A673 (cell line): ENCODE results near the gene ANKRD44. TPM values are rescaled to one million over a fixed set of nuclear protein-coding genes. Genes with fewer than 3 reads are reported as not detected.

Source experiments
- BruUV-seq: library from RNA; stranded (reverse); fragments of 400-500 nt; replicated peaks from 2 replicates; lab custom pipeline; 2021; lab: Mats Ljungman, UMichigan
- CTCF ChIA-PET: fragments of 300-600 bp; sonication (Branson Sonifier 250); formaldehyde crosslinking; loops from one replicate; lab custom pipeline; 2022; ENCODE audit warnings: antibody characterized with exemption; lab: Charles Lee
- POLR2A ChIA-PET: fragments of 300-600 bp; sonication (Branson Sonifier 250); formaldehyde crosslinking; loops from one replicate; lab custom pipeline; 2022; ENCODE audit warnings: antibody characterized with exemption; ENCODE audit not compliant: low non-redundant PET; lab: Charles Lee
- DNase-seq: peaks from one replicate; pipeline ENCODE4 v3.0.0-alpha.2; 2015; ENCODE audit warnings: low spot score
- H3K27ac ChIP-seq: fragments of 200-600 bp; sonication (generic); 2 replicates; pipeline ENCODE4 v1.5.1; 2016; ENCODE audit warnings: mixed run types, low read depth, mild to moderate bottlenecking, mixed read lengths, antibody characterized with exemption, low read length; ENCODE audit not compliant: poor library complexity, severe bottlenecking
- H3K27me3 ChIP-seq: fragments of 200-600 bp; sonication (generic); replicated peaks from 2 replicates; pipeline ENCODE4 v1.6.1; 2017; ENCODE audit warnings: mixed run types, low read depth, mild to moderate bottlenecking, mixed read lengths, antibody characterized with exemption, low read length; ENCODE audit not compliant: insufficient read depth, poor library complexity
- H3K36me3 ChIP-seq: fragments of 200-600 bp; sonication (generic); 2 replicates; pipeline ENCODE4 v1.6.1; 2016; ENCODE audit warnings: mixed run types, mild to moderate bottlenecking, mixed read lengths, antibody characterized with exemption, low read length; ENCODE audit not compliant: insufficient read depth, poor library complexity, severe bottlenecking
- H3K4me1 ChIP-seq: fragments of 200-600 bp; sonication (generic); 2 replicates; pipeline ENCODE4 v1.6.1; 2017; ENCODE audit warnings: mixed run types, mild to moderate bottlenecking, mixed read lengths, antibody characterized with exemption, low read length; ENCODE audit not compliant: insufficient read depth, poor library complexity, severe bottlenecking
- H3K4me3 ChIP-seq: fragments of 200-600 bp; sonication (generic); 2 replicates; pipeline ENCODE4 v1.5.1; 2016; ENCODE audit warnings: low read depth, mixed run types, mild to moderate bottlenecking, mixed read lengths, low read length; ENCODE audit not compliant: poor library complexity, severe bottlenecking
- H3K9me3 ChIP-seq: fragments of 200-600 bp; sonication (generic); 2 replicates; pipeline ENCODE4 v1.6.1; 2016; ENCODE audit warnings: mixed run types, low read depth, mild to moderate bottlenecking, mixed read lengths, antibody characterized with exemption, low read length; ENCODE audit not compliant: poor library complexity, severe bottlenecking
- EZH2 ChIP-seq: fragments of 200-600 bp; sonication (generic); IDR thresholded peaks from 2 replicates; pipeline ENCODE4 v1.6.1; 2017; ENCODE audit warnings: borderline replicate concordance, low read depth, mild to moderate bottlenecking, mixed read lengths, antibody characterized with exemption, low read length; ENCODE audit not compliant: poor library complexity, severe bottlenecking
- intact Hi-C: fragments of 100-400 bp; cut with micrococcal nuclease; formaldehyde crosslinking; loops from one replicate; pipeline ENCODE4 v1.10.0; 2022; ENCODE audit not compliant: unreplicated experiment
- total RNA-seq: library from RNA; stranded (reverse); gene quantifications from 2 replicates; pipeline ENCODE4 v1.2.3, GENCODE V29; 2021
- TF ChIP-seq, protein P1 (sequence below): fragments of 300-800, 200-600 bp; sonication (generic); conservative IDR thresholded peaks from 2 replicates; pipeline ENCODE4 v1.5.1; 2017; ENCODE audit warnings: low read depth, mild to moderate bottlenecking, antibody characterized with exemption, low read length, moderate library complexity, mixed read lengths

The ANKRD44 gene
- total RNA-seq, 1 experiment from 2014 or later, result 17.0 TPM

DNA sequence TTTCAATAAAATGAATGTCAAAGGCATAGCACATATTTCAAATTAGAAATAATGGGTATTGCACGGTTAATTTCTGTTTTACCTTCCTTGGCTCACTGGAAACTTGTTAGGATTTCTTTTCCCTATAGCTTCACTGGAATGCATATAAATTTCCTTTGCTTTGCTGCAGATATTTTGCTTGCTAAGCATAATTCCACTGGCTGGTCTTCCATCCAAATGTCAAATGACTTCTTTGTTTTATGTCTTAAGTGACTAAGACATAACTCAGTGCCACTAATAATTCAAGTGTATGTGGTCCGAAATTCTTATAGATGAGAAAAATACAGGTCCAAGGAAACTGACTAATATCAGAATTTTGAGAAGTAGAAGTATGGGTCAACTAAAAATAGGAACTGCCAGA, 201.3 kb downstream of the ANKRD44 start:
- no peaks in the 10 kb centered on the region for H3K36me3 ChIP-seq
- no TSS peak for BruUV-seq
- H3K9me3 ChIP-seq, result no peaks in the 10 kb centered on the region
- H3K4me1 ChIP-seq, result peaks cover 12% of the 10 kb centered on the region
- intact Hi-C loops, result no loop called here
- ChIA-PET POLR2A (no interaction called here), CTCF (no interaction called here)
- no peak for TF ChIP-seq EZH2
- TF ChIP-seq, protein P1, sequence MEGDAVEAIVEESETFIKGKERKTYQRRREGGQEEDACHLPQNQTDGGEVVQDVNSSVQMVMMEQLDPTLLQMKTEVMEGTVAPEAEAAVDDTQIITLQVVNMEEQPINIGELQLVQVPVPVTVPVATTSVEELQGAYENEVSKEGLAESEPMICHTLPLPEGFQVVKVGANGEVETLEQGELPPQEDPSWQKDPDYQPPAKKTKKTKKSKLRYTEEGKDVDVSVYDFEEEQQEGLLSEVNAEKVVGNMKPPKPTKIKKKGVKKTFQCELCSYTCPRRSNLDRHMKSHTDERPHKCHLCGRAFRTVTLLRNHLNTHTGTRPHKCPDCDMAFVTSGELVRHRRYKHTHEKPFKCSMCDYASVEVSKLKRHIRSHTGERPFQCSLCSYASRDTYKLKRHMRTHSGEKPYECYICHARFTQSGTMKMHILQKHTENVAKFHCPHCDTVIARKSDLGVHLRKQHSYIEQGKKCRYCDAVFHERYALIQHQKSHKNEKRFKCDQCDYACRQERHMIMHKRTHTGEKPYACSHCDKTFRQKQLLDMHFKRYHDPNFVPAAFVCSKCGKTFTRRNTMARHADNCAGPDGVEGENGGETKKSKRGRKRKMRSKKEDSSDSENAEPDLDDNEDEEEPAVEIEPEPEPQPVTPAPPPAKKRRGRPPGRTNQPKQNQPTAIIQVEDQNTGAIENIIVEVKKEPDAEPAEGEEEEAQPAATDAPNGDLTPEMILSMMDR, result no peak
- no peaks in the 10 kb centered on the region for H3K27me3 ChIP-seq
- H3K27ac ChIP-seq, result no peak overlapping the region
- DNase-seq, result no peak
- H3K4me3 ChIP-seq, result no peak overlapping the region

DNA sequence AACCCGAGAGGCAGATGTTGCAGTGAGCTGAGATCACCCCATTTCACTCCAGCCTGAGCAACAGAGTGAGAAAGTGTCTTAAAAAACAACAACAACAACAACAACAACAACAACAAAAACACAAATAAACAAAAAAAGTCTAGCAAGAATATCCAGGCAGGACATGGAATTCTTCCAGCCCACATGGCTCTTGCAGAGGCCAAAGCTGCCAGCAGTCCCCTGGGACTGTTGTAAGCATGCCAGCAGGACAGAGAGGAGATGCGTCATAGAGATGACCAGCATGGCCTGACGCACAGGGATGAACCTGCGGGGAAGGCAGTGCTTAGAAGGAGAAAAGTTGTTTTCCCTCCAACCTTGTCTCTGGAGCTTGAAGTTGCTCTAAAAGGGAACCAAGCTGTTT, 201.8 kb downstream of the ANKRD44 start:
- TF ChIP-seq EZH2, result no peak
- H3K27ac ChIP-seq, result no peak overlapping the region
- no peaks in the 10 kb centered on the region for H3K27me3 ChIP-seq
- ChIA-PET CTCF (no interaction called here), POLR2A (no interaction called here)
- no peaks in the 10 kb centered on the region for H3K36me3 ChIP-seq
- intact Hi-C loops, result no loop called here
- BruUV-seq, result no TSS peak
- DNase-seq, result no peak
- no peak overlapping the region for H3K4me3 ChIP-seq
- H3K9me3 ChIP-seq, result no peaks in the 10 kb centered on the region
- H3K4me1 ChIP-seq, result peaks cover 12% of the 10 kb centered on the region

DNA sequence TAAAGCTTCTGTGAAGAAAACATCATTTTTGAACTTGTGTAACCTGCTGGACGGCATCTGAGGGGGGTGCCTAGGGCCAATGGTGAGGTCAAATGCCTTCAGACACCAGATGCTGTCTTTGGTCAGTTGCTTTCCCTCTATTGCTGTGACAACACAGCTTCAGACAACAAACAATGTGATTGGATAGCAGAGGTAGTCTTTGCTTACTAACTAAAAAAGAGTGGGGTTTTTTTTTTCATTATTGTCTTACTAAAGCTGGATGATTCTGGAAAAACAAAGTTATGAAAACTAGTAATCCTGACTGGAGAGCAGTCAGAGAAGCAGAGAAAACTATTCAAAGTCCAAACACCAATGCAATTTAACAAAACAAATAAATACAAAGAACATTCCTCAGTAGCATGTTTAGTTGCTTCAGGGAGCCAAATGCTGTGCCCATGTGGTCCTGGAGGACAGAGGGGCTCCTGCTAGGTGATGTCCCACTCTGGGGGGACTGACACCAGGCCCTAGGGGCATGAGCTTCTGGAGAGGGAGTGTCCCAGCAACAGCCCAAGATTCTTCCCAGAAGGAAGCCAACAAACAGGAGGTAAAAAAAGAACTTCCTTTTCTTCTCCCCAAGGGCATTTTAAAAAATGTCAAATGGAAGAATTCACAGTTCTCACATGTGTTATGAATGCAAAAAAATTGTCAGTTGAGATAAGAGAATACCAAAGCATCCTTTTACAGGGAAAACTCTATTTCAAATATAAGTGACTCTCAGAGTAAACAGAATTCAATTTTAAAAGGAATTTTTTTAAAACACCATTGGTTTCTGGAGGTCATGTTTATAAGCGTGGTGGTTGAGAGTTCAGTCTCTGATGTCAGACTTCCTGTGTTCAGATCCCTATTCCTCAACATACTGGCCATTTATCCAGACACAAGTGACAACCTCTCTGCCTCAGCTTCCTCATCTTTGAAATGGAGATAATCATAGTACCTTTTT, 203.0 kb downstream of the ANKRD44 start:
- no peak for TF ChIP-seq EZH2
- TF ChIP-seq, protein P1, result no peak
- no peak for DNase-seq
- intact Hi-C loops, result no loop called here
- Histone ChIP-seq H3K4me3 (no peak overlapping the region), H3K9me3 (no peaks in the 10 kb centered on the region), H3K4me1 (peaks cover 6% of the 10 kb centered on the region), H3K36me3 (no peaks in the 10 kb centered on the region), H3K27ac (peak overlapping the region; percentile 1), H3K27me3 (no peaks in the 10 kb centered on the region)
- no TSS peak for BruUV-seq
- CTCF ChIA-PET, result no interaction called here
- POLR2A ChIA-PET, result no interaction called here
